Erythroblast (primary cell): ENCODE results near the gene GSC.
"Not testable (repeated sequence)": the region's sequence is repeated elsewhere in the genome, so short reads cannot be mapped to it uniquely, and the experiment has no call there.

Experiments used
- DNase-seq, 2 experiments: peaks; one replicate each; lab custom pipeline; 2025; lab: John Stamatoyannopoulos, UW
- GATA1 ChIP-seq: IDR thresholded peaks from 2 replicates; pipeline ENCODE4 v1.6.1; 2011; ENCODE audit warnings: low read depth, mild to moderate bottlenecking, control low read depth, low read length, moderate library complexity
- POLR2A ChIP-seq: IDR thresholded peaks from 2 replicates; pipeline ENCODE4 v1.6.1; 2011; ENCODE audit warnings: mild to moderate bottlenecking, low read length

GSC gene

DNA sequence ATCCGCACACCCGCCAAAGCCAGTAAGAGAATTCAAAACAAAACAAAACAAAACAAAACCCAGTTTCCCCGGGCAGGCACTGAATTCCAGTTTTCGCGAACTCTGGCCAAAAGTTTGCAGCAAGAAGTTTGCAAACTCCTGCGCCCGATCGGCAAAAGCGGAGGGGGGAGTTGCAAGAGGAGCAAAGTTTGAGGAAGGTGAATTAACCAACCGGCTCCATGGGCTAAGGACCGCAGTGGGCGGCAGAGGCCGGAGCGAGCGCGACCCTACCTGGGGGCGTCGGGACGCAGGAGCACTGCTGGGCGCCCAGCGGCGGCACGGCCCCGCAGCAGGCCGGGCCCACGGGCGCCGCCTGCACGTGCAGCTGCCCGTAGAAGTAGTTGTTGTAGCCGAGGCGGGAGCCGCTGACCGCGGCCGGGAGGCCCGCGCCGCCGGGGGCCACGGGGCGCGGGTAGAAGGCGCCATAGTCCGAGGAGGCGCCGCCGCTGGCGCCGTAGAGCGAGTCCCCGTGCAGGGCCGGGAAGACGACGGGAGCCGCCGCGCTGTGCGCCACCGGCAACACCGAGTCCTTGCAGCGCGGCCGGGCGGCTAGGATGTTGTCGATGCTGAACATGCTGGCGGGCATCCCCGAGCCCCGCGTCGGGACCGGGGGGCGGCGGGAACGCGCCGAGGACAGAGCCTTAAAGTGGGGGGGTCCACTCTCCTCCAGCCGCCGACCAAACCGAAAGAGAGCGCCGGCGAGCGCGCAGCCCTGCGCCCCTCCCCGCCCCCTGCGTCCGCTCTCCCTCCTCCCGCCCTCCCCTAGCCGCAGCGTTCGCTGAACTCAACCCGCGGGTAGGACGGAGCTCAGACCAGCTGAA lies at the start of gene GSC:
TSS of gene GSC (minus strand) at position 723 of the 860 bp plus-strand sequence. CDS start at position 625, 98 bp downstream.
- TF ChIP-seq POLR2A: no peak
- TF ChIP-seq GATA1: no peak
- DNase-seq: no peak

- DNase-seq: no peak
- TF ChIP-seq POLR2A (no peak), GATA1 (no peak)
These were observed 49.6 kb upstream of the GSC start for GRCh38 chr14:94819531-94819930.

- no peak for DNase-seq
- TF ChIP-seq GATA1: no peak
- TF ChIP-seq POLR2A: no peak
These were observed 46.2 kb upstream of the GSC start for GRCh38 chr14:94816113-94816512.

- TF ChIP-seq GATA1 (no peak), POLR2A (no peak)
- no peak for DNase-seq
These were observed 35.9 kb upstream of the GSC start for GRCh38 chr14:94805680-94806288.

GRCh38 chr14:94801225-94801624 lies 31.3 kb upstream of the GSC start:
- DNase-seq: no peak
- TF ChIP-seq POLR2A (no peak), GATA1 (no peak)

DNA sequence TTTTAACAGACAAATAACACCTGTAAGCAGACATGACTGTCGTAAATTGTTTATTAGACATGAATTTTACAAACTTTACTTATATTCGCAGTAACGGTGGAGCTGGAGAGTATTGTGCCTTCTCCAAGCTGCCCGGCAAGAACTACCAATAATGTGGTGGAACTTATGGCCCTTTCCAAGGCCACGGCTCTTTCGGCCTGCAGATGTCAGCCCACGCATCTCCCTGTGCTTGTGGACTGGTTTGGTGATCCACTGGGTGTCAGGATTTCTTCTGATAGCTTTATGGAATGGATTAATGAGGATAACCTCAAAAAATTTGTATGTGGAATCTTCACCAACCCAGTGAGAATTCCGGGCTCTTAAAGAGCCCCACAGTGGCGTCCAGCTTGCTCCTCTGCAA lies 30.9 kb upstream of the GSC start:
- DNase-seq: not testable (repeated sequence)

DNA sequence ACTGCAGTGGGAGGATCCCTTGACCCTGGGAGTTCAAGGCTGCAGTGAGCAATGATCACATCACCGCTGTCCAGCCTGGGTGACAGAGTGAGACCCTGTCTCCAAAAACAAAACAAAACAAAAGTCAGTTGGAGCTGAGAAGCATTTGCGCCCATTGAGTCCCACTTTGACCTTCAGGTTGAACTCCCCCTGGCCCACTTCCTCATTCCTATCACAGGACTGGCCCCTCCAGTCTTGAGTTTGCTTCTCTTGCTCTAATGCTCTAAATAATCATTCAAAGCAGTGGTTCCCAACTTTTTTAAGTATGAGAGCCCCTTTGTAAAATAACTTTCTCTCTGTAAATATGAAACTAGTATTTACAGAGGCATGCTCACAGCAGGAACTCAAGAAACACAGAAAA lies 28.0 kb upstream of the GSC start:
- no peak for TF ChIP-seq GATA1
- TF ChIP-seq POLR2A: no peak
- DNase-seq: no peak

DNA sequence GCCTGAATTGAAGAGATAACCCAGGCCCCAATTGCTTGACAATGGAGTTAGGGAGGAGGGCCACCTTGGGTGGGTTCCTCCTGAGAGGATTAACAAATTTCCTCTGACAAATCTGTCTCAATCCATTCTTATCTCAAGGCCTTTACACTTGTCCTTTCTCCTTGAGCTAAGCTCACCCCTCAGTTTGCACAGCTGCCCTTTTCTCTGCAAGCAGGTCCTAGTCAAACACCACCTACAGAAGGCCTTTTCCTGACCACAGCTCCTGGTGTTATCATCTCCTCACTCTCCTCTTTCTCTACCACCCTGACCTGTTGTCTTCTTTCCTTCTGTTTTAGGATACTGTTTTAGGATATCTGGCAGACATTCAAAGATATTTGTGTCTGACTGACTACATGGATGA lies 26.4 kb upstream of the GSC start:
- no peak for DNase-seq
- TF ChIP-seq GATA1: no peak

GRCh38 chr14:94795372-94795771 lies 25.5 kb upstream of the GSC start:
- no peak for DNase-seq
- no peak for TF ChIP-seq GATA1
- TF ChIP-seq POLR2A: no peak

GRCh38 chr14:94793901-94794300 lies 24.0 kb upstream of the GSC start:
- no peak for TF ChIP-seq GATA1
- TF ChIP-seq POLR2A: no peak
- DNase-seq: no peak

DNA sequence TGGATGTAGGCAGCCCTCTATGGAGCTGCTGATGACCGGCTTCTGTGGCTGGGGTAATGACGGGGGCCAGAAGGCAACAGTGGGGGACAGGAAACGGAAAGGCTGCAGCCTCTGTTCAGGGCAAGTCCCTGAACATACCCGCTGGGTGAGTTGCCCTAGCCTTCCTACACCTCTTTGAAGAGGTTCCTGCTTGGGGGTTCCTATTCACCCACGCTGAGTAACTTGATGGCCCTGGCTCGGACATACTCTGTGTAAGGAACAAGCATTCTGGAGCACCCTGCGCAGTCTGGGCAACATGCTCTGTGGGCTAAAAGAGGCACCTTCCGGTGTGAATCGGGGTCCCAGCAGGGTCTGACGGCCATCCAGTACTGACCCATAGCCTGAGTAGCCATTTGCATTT lies 17.7 kb upstream of the GSC start:
- no peak for TF ChIP-seq POLR2A

DNA sequence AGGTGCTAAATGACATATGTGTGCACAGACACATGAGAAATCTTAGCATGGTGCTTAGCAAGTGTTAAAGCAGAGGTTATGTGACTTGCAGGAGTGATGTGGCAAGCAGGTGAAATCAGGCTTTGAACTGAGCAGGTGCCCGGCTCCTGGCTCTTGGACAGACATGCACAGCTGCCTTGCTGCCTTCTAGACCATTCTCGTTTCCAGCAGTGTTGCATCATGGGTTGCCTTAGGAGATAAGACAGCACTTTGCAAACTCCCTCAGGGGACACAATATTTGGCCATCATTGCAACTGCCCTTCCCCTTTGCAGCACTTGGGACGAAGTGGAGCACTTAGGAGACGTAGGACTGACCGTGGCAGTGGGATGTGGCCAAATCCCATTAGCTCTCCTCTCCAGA lies 17.2 kb upstream of the GSC start:
- no peak for DNase-seq
- no peak for TF ChIP-seq GATA1
- TF ChIP-seq POLR2A: no peak

More for the DNA sequence above, 17.7 kb upstream of the GSC start:
- DNase-seq: no peak

- TF ChIP-seq POLR2A (no peak), GATA1 (no peak)
- no peak for DNase-seq
These were observed 10.9 kb upstream of the GSC start for GRCh38 chr14:94780536-94781399.

GRCh38 chr14:94779713-94780112 lies 9.8 kb upstream of the GSC start:
- TF ChIP-seq POLR2A: no peak
- no peak for TF ChIP-seq GATA1
- DNase-seq: no peak
